GM12878 (cell line): ENCODE results near the gene RAMP1.

Experiments
- EZH2 ChIP-seq: IDR thresholded peaks from 2 replicates; pipeline ENCODE4 v1.6.1; 2012; ENCODE audit warnings: low read depth, mild to moderate bottlenecking, control low read depth, inconsistent platforms, low read length, borderline replicate concordance; ENCODE audit not compliant: control insufficient read depth
- IRF4 ChIP-seq: IDR thresholded peaks from 2 replicates; pipeline ENCODE4 v1.6.1; 2011; ENCODE audit warnings: low read depth, low read length
- POLR2A ChIP-seq: IDR thresholded peaks from 2 replicates; pipeline ENCODE4 v1.6.1; 2011; ENCODE audit warnings: low read depth, mild to moderate bottlenecking, low read length
- RAD21 ChIP-seq: IDR thresholded peaks from 2 replicates; pipeline ENCODE4 v1.6.1; 2011; ENCODE audit warnings: mild to moderate bottlenecking, low read depth, low read length, moderate library complexity; ENCODE audit not compliant: insufficient read depth
- RUNX3 ChIP-seq: IDR thresholded peaks from 2 replicates; pipeline ENCODE4 v1.6.1; 2012; ENCODE audit warnings: low read length, inconsistent platforms
- YY1 ChIP-seq: IDR thresholded peaks from 2 replicates; pipeline ENCODE4 v1.6.1; 2011; ENCODE audit warnings: low read depth, mild to moderate bottlenecking, low read length
- ZBED1 ChIP-seq: IDR thresholded peaks from 2 replicates; pipeline ENCODE4 v1.6.1; 2016; ENCODE audit warnings: borderline replicate concordance
- TF ChIP-seq, protein P1 (sequence below): IDR thresholded peaks from 2 replicates; pipeline ENCODE4 v1.6.1; 2012; ENCODE audit warnings: improper control_type of control experiment, low read depth, low read length; ENCODE audit not compliant: insufficient replicate concordance
- TF ChIP-seq, protein P2 (sequence below): fragments of 450-650 bp; IDR thresholded peaks from 2 replicates; pipeline ENCODE4 v1.6.1; 2014; ENCODE audit warnings: mild to moderate bottlenecking

DNA sequence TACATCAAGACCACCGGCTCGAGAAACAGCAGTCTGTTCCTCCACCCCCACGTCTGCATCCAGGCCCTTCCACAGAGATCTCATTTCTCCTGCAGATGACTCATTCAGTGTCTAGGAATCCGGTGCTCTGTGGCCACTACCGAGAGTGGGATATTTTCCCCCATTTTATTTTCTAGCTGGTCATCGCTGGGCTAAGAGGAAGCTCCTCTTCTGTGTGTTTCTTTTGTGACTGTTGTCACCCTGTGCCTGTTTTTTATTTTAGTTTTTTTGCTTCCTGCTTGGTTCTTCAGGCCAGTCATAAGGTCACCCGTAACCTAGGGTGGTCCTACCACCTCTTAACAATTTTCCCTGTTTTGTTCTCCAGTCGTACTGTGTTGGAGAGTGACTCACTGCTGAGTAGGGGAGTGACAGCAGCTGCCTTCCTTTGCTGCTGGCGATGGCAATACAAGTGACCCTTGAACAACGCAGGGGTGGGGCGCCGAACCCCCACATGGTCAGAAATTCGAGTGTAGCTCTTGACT lies 6.7 kb downstream of the RAMP1 start:
- no peak for TF ChIP-seq POLR2A
- TF ChIP-seq YY1 = no peak
- TF ChIP-seq, protein P1, sequence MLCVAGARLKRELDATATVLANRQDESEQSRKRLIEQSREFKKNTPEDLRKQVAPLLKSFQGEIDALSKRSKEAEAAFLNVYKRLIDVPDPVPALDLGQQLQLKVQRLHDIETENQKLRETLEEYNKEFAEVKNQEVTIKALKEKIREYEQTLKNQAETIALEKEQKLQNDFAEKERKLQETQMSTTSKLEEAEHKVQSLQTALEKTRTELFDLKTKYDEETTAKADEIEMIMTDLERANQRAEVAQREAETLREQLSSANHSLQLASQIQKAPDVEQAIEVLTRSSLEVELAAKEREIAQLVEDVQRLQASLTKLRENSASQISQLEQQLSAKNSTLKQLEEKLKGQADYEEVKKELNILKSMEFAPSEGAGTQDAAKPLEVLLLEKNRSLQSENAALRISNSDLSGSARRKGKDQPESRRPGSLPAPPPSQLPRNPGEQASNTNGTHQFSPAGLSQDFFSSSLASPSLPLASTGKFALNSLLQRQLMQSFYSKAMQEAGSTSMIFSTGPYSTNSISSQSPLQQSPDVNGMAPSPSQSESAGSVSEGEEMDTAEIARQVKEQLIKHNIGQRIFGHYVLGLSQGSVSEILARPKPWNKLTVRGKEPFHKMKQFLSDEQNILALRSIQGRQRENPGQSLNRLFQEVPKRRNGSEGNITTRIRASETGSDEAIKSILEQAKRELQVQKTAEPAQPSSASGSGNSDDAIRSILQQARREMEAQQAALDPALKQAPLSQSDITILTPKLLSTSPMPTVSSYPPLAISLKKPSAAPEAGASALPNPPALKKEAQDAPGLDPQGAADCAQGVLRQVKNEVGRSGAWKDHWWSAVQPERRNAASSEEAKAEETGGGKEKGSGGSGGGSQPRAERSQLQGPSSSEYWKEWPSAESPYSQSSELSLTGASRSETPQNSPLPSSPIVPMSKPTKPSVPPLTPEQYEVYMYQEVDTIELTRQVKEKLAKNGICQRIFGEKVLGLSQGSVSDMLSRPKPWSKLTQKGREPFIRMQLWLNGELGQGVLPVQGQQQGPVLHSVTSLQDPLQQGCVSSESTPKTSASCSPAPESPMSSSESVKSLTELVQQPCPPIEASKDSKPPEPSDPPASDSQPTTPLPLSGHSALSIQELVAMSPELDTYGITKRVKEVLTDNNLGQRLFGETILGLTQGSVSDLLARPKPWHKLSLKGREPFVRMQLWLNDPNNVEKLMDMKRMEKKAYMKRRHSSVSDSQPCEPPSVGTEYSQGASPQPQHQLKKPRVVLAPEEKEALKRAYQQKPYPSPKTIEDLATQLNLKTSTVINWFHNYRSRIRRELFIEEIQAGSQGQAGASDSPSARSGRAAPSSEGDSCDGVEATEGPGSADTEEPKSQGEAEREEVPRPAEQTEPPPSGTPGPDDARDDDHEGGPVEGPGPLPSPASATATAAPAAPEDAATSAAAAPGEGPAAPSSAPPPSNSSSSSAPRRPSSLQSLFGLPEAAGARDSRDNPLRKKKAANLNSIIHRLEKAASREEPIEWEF = no peak
- TF ChIP-seq RUNX3 = no peak
- no peak for TF ChIP-seq IRF4
- no peak for TF ChIP-seq EZH2
- no peak for TF ChIP-seq RAD21
- no peak for TF ChIP-seq ZBED1
- TF ChIP-seq, protein P2, sequence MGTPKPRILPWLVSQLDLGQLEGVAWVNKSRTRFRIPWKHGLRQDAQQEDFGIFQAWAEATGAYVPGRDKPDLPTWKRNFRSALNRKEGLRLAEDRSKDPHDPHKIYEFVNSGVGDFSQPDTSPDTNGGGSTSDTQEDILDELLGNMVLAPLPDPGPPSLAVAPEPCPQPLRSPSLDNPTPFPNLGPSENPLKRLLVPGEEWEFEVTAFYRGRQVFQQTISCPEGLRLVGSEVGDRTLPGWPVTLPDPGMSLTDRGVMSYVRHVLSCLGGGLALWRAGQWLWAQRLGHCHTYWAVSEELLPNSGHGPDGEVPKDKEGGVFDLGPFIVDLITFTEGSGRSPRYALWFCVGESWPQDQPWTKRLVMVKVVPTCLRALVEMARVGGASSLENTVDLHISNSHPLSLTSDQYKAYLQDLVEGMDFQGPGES = no peak
